KOPT-K1 (cell line): ENCODE data around the gene PEBP1.
"Not testable (repeated sequence)": the region's sequence is repeated elsewhere in the genome, so short reads cannot be mapped to it uniquely, and the experiment has no call there.

Experiments used
- H3K27ac ChIP-seq: fragments of 200-600 bp; sonication (generic); 2 replicates; pipeline ENCODE4 v1.5.1; 2016; ENCODE audit warnings: antibody characterized with exemption, mild to moderate bottlenecking, low read depth, low read length; ENCODE audit not compliant: poor library complexity, severe bottlenecking
- H3K36me3 ChIP-seq: fragments of 200-600 bp; sonication (generic); 2 replicates; pipeline ENCODE4 v1.5.1; 2017; ENCODE audit warnings: antibody characterized with exemption, mild to moderate bottlenecking, low read length, moderate library complexity; ENCODE audit not compliant: insufficient read depth
- H3K9me3 ChIP-seq: fragments of 200-600 bp; sonication (generic); 2 replicates; pipeline ENCODE4 v1.5.1; 2017; ENCODE audit warnings: antibody characterized with exemption, low read length, mild to moderate bottlenecking; ENCODE audit not compliant: insufficient read depth, poor library complexity, severe bottlenecking

The PEBP1 gene

DNA sequence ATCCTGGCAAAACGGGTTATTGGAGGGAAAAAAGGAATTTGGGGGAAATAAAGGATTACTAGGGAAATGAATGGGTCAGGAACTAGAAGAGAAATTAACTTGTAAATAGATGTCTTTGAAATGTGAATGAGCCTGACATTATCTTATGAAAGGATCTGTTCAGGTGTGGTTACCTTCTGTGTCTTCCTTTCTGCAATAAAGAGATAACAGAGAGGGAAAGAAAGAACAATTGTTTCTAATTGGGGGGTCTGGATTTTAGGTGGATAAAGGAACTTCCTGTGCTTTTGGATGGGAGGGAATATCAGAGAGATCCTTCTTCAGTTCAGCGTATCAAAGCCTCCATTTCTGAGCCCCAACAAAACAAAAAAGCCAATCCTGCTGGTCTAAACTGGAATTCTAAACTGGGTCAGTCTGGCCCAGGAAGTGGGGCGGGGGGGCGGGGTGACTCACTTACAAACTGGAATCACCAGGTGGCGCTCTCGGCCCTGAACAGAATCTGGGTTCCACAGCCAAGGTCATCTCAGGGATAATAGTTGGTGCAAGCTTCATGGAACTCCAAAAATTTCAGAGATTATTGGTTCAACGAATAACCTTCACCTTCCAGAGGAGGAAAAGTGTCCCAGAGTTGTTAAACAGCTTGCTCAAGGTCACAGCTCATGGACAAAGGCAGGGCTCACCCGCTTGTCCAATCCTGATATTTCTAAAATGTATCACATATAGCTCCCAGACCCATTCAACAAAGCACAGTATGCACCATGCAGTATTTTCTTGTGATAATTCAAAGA lies 15.2 kb upstream of the PEBP1 start:
- Histone ChIP-seq H3K36me3 (no peaks in the 10 kb centered on the region), H3K9me3 (no peaks in the 10 kb centered on the region), H3K27ac (no peak overlapping the region)

DNA sequence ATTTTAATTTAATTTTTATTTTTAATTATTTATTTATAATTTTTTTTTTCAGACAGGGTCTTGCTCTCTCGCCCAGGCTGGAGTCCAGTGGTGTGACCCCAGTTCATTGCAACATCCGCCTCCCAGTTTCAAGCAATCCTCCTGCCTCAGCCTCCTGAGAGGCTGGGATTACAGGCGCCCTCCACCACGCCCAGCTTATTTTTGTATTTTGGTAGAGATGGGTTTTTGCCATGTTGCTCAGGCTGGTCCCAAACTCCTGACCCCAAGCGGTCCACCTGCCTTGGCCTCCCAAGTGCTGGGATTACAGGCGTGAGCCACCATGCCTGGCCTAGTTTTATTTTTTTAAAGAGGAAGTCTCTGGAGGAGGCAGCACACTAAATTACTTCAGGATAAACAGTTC lies 13.7 kb upstream of the PEBP1 start:
- Histone ChIP-seq H3K9me3 (no peaks in the 10 kb centered on the region), H3K27ac (no peak overlapping the region), H3K36me3 (no peaks in the 10 kb centered on the region)

DNA sequence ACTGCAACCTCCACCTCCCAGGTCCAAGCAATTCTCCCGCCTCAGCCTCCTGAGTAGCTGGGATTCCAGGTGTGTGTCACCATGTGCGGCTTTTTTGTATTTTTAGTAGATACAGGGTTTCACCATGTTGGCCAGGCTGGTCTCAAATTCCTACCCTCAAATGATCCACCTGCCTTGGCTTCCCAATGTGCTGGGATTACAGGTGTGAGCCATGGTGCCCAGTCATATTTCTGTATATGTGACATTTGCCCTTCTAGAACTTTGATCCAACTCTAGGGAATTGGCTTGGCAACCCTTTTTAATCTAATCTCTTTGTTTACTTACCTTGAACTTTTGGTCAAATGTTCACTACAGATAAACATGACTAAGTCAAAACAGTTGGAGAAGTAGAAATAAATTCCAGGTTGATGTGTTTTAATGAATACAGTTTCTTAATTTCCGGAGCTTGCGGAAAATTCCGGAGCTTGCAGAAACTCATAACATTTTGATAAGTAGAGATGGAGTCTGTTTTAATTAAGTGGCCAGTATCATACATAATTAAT lies 11.5 kb upstream of the PEBP1 start:
- Histone ChIP-seq H3K36me3 (no peaks in the 10 kb centered on the region), H3K9me3 (no peaks in the 10 kb centered on the region), H3K27ac (no peak overlapping the region)

DNA sequence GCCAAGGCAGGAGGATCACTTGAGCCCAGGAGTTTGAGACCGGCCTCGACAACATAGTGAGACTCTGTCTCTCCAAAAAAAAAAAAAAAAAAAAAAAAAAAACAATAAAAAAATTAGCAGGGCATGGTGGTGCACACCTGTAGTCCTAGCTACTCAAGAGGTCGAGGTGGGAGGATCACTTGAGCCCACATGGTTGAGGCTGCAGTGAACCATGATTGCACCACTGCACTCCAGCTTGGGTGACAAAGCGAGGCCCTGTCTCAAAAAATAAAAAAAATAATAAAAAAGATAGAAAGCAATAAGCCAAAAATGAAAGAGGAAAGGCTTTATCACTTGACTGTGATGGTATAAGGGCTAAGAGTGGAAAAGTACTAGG lies 10.2 kb upstream of the PEBP1 start:
- no peak overlapping the region for H3K27ac ChIP-seq
- H3K9me3 ChIP-seq: no peaks in the 10 kb centered on the region

GRCh38 chr12:118126119-118126757 lies 9.7 kb upstream of the PEBP1 start:
- H3K9me3 ChIP-seq: no peaks in the 10 kb centered on the region
- no peaks in the 10 kb centered on the region for H3K36me3 ChIP-seq
- no peak overlapping the region for H3K27ac ChIP-seq

More for the DNA sequence above, 10.2 kb upstream of the PEBP1 start:
- no peaks in the 10 kb centered on the region for H3K36me3 ChIP-seq

- Histone ChIP-seq H3K36me3 (no peaks in the 10 kb centered on the region), H3K27ac (no peak overlapping the region), H3K9me3 (no peaks in the 10 kb centered on the region)
These were observed 8.1 kb upstream of the PEBP1 start for GRCh38 chr12:118127867-118128266.

DNA sequence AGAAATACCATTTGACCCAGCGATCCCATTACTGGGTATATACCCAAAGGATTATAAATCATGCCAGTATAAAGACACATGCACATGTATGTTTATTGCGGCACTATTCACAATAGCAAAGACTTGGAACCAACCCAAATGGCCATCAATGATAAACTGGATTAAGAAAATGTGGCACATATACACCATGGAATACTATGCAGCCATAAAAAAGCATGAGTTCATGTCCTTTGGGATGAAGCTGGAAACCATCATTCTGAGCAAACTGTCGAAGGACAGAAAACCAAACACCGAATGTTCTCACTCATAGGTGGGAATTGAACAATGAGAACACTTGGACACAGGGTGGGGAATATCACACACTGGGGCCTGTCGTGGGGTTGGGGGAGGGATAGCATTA lies 6.5 kb upstream of the PEBP1 start:
- H3K27ac ChIP-seq, H3K9me3 ChIP-seq, H3K36me3 ChIP-seq: not testable (repeated sequence)

DNA sequence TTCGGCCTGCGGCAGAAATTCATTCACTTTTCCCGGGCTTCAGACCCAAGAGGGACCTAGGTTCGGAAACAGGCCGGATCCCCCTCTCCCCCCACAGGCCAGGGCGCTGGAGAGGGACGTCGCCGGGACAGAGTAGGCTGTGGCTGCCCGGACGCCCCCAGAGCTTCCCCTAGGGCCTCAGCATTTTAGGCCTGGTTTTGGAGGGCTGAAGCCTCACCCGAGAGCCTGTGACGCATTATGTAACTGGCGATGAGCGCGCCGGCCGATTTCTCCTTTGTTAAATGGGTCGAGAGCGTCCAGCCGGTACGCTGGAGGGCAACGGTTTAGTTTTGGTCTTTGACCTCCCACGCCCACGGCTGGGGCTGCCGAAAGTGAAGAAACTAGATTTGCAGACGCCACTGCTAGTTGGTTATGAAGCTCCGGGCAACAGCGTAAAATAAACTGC lies 657 bp downstream of the PEBP1 start:
- Histone ChIP-seq H3K36me3 (peaks cover 40% of the 10 kb centered on the region), H3K27ac (peak overlapping the region; percentile 69), H3K9me3 (no peaks in the 10 kb centered on the region)

DNA sequence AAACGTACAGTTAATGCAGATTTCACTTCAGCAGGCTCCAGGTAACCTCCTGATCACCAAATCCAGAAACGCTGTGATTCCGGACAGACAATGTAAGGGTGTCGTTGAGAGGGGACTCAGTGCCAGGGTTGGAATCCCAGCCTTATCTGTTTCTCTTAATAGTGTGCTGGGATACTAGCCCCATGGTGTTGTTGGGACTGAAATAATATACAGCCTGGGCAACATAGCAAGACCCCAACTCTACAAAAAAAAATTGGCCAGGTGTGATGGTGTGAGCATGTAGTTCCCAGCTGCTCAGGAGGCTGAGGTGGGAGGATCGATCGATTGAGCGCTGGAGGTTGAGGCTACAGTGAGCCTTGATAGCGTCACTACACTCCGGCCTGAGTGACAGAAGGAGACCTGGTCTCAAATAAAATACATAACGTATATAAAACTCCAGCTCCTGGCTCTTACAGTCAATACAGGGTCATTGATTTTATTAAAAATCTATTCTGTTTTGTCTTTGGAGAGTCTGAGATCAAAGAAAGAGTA lies 1.3 kb downstream of the PEBP1 start:
- peaks cover 46% of the 10 kb centered on the region for H3K36me3 ChIP-seq
- no peaks in the 10 kb centered on the region for H3K9me3 ChIP-seq
- peak overlapping the region; percentile 69 for H3K27ac ChIP-seq

DNA sequence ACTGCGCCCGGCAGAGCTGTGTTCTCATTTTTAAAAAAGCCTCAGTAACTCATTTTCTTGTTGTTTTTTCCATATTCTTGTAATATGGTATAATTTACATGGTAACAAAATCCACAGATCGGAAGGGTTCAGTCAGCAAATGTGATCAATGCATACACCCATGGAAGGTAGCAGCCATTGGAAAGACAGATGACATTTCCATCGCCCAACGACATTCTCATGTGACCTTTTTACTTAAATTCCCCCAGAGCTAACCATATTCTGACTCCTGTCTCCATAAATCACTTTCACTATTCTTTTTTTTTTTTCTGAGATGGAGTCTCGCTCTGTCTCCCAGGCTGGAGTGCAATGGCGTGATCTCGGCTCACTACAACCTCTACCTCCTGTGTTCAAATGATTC lies 4.9 kb downstream of the PEBP1 start:
- Histone ChIP-seq H3K9me3 (no peaks in the 10 kb centered on the region), H3K36me3 (peaks cover 82% of the 10 kb centered on the region), H3K27ac (no peak overlapping the region)

DNA sequence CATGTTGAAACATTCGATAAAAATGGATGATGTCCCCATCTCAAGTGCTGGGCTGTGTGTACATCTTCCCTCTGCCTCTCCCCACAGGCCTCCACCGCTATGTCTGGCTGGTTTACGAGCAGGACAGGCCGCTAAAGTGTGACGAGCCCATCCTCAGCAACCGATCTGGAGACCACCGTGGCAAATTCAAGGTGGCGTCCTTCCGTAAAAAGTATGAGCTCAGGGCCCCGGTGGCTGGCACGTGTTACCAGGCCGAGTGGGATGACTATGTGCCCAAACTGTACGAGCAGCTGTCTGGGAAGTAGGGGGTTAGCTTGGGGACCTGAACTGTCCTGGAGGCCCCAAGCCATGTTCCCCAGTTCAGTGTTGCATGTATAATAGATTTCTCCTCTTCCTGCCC lies 8.6 kb downstream of the PEBP1 start:
- no peaks in the 10 kb centered on the region for H3K9me3 ChIP-seq
- no peak overlapping the region for H3K27ac ChIP-seq
- peaks cover 99% of the 10 kb centered on the region for H3K36me3 ChIP-seq

DNA sequence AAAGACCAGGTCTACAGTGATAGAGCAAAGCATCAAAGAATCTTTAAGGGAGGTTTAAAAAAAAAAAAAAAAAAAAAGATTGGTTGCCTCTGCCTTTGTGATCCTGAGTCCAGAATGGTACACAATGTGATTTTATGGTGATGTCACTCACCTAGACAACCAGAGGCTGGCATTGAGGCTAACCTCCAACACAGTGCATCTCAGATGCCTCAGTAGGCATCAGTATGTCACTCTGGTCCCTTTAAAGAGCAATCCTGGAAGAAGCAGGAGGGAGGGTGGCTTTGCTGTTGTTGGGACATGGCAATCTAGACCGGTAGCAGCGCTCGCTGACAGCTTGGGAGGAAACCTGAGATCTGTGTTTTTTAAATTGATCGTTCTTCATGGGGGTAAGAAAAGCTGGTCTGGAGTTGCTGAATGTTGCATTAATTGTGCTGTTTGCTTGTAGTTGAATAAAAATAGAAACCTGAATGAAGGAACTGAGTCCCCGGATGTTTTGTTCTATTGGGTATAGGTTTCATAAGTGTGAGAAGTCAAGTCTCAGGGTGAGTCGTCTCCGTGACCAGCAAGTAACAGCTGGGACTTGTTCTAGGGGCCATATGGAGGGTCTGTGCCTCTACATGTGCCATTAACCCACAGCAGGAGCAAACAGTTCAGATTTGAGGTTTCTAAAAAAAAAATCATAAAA lies 9.3 kb downstream of the PEBP1 start:
- H3K27ac ChIP-seq: no peak overlapping the region
- H3K36me3 ChIP-seq: peaks cover 99% of the 10 kb centered on the region
- H3K9me3 ChIP-seq: no peaks in the 10 kb centered on the region

DNA sequence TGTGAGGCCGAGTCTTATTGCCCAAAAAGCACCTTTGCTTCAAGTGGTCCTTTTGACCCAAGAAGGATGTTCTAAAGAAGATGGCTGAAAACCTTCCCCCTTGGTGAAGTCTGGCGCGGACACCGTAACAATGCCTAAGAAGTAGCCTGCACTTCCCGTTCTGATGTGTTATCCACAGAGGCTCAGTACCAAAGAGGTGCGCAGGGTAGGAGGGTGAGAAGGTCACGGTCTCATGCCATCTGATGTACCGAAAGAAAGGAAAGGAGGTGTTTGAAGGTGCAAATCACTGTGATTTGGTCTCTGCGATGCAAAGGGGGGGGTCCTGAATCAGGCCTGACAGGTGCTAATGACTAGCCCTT lies 9.9 kb downstream of the PEBP1 start:
- H3K36me3 ChIP-seq: peaks cover 98% of the 10 kb centered on the region
- no peak overlapping the region for H3K27ac ChIP-seq
- H3K9me3 ChIP-seq: no peaks in the 10 kb centered on the region

DNA sequence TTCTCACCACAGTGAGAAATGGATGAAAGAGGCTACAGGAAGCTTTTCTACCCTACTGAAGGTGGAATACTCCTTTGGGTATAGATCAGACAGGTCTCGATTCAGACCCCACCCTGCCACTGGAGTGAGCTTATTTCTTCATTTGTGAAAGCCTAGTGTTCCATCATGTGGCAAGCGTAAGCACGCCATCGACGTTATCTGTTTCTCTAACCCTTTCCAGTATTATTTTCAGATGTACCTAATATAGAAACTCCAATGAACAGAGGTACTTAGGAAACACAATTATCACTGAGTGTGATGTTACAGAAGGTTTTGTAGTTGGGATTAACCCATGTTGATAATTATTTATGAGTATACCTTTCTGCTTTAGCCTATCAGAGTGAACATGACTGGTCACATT lies 12.4 kb downstream of the PEBP1 start:
- Histone ChIP-seq H3K27ac (no peak overlapping the region), H3K36me3 (peaks cover 98% of the 10 kb centered on the region), H3K9me3 (no peaks in the 10 kb centered on the region)

GRCh38 chr12:118150625-118151024 lies 14.7 kb downstream of the PEBP1 start:
- no peaks in the 10 kb centered on the region for H3K9me3 ChIP-seq
- no peak overlapping the region for H3K27ac ChIP-seq
- H3K36me3 ChIP-seq: peaks cover 82% of the 10 kb centered on the region
